ENCODE measurements around the gene SI.
"Not testable (repeated sequence)": the region's sequence is repeated elsewhere in the genome, so short reads cannot be mapped to it uniquely, and the experiment has no call there.

The SI gene

GRCh38 chr3:165078293-165078692, at the start of gene SI:
Gene SI, minus strand, starts transcription at chr3:165078496. Its CDS starts 2,484 bp downstream, at chr3:165076012.
- DNase-seq = no peak

- no peak for DNase-seq
These were observed 47.5 kb upstream of the SI start for GRCh38 chr3:165125836-165126235.

GRCh38 chr3:165111401-165111800, 33.1 kb upstream of the SI start:
- no peak for DNase-seq

- no peak for DNase-seq
These were observed 25.3 kb upstream of the SI start for GRCh38 chr3:165103616-165104015.

- no peak for DNase-seq
These were observed 4.4 kb upstream of the SI start for GRCh38 chr3:165082650-165083049.

GRCh38 chr3:165081183-165081582, 2.9 kb upstream of the SI start:
- no peak for DNase-seq

- no peak for DNase-seq
These were observed 2.6 kb downstream of the SI start for GRCh38 chr3:165075695-165076094.

- DNase-seq = no peak
These were observed 7.6 kb downstream of the SI start for GRCh38 chr3:165070682-165071081.

GRCh38 chr3:165056510-165056909, 21.8 kb downstream of the SI start:
- no peak for DNase-seq

- no peak for DNase-seq
These were observed 38.1 kb downstream of the SI start for GRCh38 chr3:165040186-165040585.

GRCh38 chr3:165011557-165011956, 66.7 kb downstream of the SI start:
- no peak for DNase-seq

GRCh38 chr3:164984947-164985346, 93.3 kb downstream of the SI start:
- no peak for DNase-seq

GRCh38 chr3:164962610-164963009, 115.7 kb downstream of the SI start:
- DNase-seq = no peak

GRCh38 chr3:164952966-164953365, 125.3 kb downstream of the SI start:
- DNase-seq = no peak

GRCh38 chr3:164951403-164951802, 126.9 kb downstream of the SI start:
- DNase-seq = not testable (repeated sequence)

GRCh38 chr3:164940745-164941144, 137.6 kb downstream of the SI start:
- DNase-seq = no peak

GRCh38 chr3:164929642-164930041, 148.7 kb downstream of the SI start:
- no peak for DNase-seq
